Measurements from ENCODE around the gene RABGAP1L.

DNA sequence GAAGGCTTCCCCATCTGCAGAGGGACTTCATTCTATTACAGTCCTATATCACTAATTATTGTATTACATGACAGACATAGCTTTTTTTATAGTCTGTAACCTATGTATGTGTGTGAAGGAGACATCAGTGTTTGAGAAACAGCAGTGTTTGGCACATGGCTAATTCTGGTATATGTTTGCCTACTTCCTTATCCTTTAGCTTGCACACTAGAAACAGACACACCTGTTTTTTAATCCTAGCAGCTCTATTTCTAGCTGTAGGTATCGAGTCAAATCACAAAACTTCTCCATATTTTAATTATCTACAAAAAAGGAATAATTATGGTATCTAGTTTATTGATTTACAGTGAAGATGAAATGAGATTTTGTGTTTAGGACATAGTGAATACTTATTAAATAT lies 711.0 kb downstream of the RABGAP1L start:
- TF ChIP-seq, protein P1, sequence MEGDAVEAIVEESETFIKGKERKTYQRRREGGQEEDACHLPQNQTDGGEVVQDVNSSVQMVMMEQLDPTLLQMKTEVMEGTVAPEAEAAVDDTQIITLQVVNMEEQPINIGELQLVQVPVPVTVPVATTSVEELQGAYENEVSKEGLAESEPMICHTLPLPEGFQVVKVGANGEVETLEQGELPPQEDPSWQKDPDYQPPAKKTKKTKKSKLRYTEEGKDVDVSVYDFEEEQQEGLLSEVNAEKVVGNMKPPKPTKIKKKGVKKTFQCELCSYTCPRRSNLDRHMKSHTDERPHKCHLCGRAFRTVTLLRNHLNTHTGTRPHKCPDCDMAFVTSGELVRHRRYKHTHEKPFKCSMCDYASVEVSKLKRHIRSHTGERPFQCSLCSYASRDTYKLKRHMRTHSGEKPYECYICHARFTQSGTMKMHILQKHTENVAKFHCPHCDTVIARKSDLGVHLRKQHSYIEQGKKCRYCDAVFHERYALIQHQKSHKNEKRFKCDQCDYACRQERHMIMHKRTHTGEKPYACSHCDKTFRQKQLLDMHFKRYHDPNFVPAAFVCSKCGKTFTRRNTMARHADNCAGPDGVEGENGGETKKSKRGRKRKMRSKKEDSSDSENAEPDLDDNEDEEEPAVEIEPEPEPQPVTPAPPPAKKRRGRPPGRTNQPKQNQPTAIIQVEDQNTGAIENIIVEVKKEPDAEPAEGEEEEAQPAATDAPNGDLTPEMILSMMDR (conservative IDR thresholded peaks at IDR 0.05): no peak
- TF ChIP-seq ZFX (IDR thresholded peaks at IDR 0.05): no peak

All from C4-2B (cell line).